ENCODE measurements around the gene GOLGA6L25.
"Not testable (repeated sequence)": the region's sequence is repeated elsewhere in the genome, so short reads cannot be mapped to it uniquely, and the experiment has no call there.

The GOLGA6L25 gene, protein sequence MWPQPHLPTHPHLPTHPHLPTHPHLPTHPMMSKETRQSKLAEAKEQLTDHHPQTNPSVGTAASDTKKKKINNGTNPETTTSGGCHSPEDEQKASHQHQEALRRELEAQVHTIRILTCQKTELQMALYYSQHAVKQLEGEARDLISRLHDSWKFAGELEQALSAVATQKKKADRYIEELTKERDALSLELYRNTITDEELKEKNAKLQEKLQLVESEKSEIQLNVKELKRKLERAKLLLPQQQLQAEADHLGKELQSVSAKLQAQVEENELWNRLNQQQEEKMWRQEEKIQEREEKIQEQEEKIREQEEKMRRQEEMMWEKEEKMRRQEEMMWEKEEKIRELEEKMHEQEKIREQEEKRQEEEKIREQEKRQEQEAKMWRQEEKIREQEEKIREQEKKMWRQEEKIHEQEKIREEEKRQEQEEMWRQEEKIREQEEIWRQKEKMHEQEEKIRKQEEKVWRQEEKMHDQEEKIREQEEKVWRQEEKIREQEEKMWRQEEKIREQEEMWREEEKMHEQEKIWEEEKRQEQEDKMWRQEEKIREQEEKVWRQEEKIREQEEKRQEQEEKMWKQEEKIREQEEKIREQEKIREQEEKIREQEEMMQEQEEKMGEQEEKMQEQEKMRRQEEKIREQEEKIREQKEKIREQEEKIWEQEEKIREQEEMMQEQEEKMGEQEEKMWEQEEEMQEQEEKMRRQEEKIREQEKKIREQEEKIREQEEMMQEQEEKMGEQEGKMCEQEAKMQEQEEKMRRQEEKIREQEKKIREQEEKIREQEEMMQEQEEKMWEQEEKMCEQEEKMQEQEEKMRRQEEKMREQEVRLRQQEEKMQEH

DNA sequence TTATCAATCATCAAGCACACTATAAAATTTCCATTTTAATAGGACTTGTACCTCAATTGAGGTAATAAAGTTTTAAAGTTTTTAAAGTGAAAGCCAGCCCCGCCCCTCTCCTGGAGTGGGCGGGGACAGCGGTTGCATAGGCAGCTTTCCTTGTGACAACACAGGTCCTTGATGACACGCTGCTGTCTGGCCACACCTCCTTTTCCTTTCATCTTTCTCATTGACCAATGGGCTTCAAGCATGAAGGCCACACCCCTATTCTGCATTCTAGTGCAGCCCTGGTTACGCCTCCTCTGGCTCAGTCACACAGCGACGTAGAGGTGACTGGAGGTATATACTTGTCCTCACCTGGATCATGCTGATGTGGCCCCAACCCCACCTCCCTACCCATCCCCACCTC is at the start of gene GOLGA6L25:
TSS of gene GOLGA6L25 (plus strand) at position 301 of the 400 bp plus-strand sequence. CDS start at position 362, 61 bp downstream.
- in situ Hi-C loops (cut with MboI; ENCODE audit: low sequenced_read_pairs), result not testable (repeated sequence)

DNA sequence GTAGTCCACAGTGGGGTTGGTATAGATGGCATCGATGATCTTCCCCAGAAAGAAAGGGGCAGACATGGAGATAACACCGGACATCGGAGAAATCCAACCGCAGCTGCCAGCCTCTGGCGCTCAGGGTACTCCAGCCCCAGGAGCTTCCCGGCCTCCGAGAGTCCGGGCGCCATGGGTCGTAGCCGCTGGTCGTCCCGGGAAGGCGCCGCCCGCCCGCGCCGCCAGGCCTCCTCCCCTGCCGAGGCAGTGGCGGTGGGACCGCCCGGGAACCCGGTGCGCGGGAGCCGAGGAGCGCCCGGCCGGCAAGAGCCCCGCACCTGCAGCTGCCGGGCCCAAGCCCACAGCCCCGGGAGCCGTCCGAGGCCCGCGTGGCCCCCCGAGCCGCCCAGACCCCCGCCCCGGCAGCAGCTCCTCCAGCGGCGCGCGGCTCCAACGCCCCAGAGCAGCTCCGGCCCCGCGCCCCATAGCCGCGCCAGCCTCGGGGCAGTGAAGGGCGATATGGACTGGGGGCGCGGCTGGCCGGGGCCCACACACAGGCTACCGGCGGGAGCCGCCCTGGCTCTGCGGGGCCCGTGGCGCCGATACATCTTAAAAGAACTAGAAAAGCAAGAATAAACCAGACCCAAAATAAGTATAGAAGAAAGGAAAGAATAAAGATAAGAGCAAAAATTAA is 45.0 kb upstream of the GOLGA6L25 start:
- in situ Hi-C loops (cut with MboI; ENCODE audit: low sequenced_read_pairs), result not testable (repeated sequence)

DNA sequence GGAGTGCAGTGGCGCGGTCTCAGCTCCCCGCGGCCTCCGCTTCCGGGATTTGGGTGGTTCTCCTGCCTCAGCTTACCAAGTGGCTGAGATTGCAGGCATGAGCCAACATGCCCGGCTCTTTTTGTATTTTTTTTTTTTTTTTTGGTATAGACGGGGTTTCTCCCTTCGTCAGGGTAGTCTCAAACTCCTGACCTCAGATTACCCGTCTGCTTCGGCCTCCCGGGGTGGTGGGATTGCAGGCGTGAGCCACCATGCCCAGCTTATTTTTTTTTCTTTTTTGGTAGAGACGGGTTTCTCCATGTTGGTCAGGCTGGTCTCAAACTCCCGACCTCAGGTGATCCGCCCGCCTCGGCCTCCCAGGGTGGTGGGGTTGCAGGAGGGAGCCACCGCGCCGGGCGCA is 39.2 kb upstream of the GOLGA6L25 start:
- in situ Hi-C loops (cut with MboI; ENCODE audit: low sequenced_read_pairs), result not testable (repeated sequence)

GRCh38 chr15:28515208-28515607 is 38.2 kb upstream of the GOLGA6L25 start:
- in situ Hi-C loops (cut with MboI; ENCODE audit: low sequenced_read_pairs), result not testable (repeated sequence)

- in situ Hi-C loops (cut with MboI; ENCODE audit: low sequenced_read_pairs), result not testable (repeated sequence)
These were observed 20.4 kb upstream of the GOLGA6L25 start, which contains the start of gene GOLGA8G for GRCh38 chr15:28532954-28533353. GOLGA8G (minus strand) TSS chr15:28532971; CDS start chr15:28532909, 62 bp downstream.

- in situ Hi-C loops (cut with MboI; ENCODE audit: low sequenced_read_pairs), result not testable (repeated sequence)
These were observed 20.0 kb downstream of the GOLGA6L25 start for GRCh38 chr15:28573351-28573750.

DNA sequence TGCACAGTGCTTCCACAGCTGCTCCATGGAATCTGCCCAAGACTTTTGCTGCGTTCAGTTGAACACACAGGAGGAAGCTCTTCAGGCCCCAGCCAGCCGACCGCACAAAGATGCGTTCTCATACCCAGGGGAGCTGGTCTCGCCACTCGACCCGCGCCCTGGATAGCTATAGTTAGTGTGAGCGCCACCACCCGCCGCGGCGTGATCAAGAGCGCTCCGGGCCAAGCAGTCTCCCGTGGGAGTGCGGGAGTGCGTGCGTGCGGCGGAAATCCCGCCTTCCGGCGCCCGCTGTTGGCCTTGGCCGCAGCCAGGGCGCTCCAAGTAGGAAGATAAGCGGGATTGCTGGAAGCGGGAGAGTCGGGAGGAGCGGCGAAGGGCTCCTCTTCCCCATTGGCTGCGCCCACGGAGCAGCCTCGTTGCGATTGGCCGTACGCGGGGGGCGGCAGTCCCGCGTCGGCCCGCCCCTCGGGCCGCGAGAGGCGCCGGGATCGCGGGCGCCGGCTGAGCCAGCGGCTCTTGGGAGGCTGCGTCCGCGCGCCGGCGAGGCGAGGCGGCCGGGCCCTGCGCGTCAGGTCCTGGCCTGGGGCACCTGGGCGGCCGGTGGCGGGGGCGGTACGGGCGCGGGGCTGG is 35.7 kb downstream of the GOLGA6L25 start:
- in situ Hi-C loops (cut with MboI; ENCODE audit: low sequenced_read_pairs), result not testable (repeated sequence)

GRCh38 chr15:28589769-28590168 is 36.4 kb downstream of the GOLGA6L25 start:
- in situ Hi-C loops (cut with MboI; ENCODE audit: low sequenced_read_pairs), result not testable (repeated sequence)

GRCh38 chr15:28592395-28592794 is 39.0 kb downstream of the GOLGA6L25 start:
- in situ Hi-C loops (cut with MboI; ENCODE audit: low sequenced_read_pairs), result not testable (repeated sequence)

DNA sequence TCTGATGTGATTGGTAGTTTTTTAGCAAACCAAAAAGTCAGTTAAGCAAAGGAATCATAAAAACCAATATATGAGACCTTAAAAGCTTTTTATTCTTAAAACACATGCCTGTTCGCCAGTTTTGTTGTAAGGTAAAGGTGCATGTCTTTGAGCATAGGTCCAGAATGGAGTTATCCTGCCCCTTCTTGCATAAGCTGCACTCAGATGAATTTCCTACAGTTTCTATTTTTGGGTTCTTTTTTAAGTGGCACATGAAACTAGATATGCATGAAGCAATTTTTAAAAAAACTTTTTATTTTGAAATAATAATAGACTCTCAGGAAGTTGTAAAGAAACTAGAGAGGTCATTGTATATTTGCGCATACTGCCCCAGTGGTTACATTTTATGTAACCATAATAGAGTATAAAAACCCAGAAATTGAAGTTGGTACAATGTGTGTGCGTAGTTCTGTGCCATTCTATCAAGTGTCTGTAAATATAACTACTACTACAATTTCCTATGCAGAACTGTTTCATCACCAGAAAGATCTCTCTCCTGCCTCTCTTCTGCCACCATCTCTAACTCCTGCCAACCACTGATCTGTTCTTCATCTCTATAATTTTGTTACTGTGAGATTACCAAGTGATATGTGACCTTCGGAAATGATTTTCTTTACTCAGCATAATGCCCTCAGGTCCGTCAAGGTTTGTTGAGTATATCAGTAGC is 40.2 kb downstream of the GOLGA6L25 start:
- in situ Hi-C loops (cut with MboI; ENCODE audit: low sequenced_read_pairs), result not testable (repeated sequence)

DNA sequence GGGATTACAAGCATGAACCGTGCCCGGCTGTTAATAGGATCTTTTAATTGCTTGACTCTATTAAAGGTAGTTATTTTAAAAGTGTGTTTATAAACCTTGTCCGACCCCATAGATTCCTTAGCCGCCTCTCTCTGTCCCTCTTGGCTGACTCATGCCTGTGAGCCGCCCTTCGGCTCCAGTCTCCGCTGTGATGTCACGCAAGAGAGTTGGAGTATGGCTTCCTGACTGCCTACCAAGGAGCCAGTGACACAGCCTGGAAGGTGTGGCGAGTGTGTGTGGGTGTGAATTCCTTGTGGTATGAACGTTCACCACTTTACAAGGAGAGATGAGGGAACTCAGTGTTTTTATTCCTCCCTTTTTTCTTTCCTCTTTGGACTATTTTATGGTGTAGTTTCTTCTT is 44.1 kb downstream of the GOLGA6L25 start:
- in situ Hi-C loops (cut with MboI; ENCODE audit: low sequenced_read_pairs), result not testable (repeated sequence)

- in situ Hi-C loops (cut with MboI; ENCODE audit: low sequenced_read_pairs), result not testable (repeated sequence)
These were observed 44.8 kb downstream of the GOLGA6L25 start for GRCh38 chr15:28598209-28598608.

DNA sequence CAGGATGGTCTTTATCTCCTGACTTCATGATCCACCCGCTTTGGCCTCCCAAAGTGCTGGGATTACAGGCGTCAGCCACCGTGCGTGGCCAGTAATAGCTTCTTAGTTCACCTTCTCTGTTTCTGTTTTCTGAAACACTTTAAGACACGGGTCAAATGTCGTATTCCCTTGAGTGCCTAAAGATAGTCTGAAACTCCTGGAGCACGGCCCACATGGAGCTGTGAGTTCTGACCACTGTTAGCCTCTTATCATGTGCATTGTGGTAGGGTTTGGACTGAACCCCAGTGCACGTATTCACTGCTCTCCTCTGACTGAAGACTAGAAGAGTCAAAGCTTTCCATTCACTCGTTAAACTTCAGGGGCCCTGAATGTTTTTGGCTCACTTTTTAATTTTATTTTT is 48.8 kb downstream of the GOLGA6L25 start:
- in situ Hi-C loops (cut with MboI; ENCODE audit: low sequenced_read_pairs), result not testable (repeated sequence)
